K562 (cell line): ENCODE data around the gene UBAP1L. TPM values are rescaled to one million over a fixed set of nuclear protein-coding genes. Genes with fewer than 3 reads are reported as not detected.

ENCODE experiments used
- ATAC-seq: fragments of 200-7000 bp; cut with Tn5 transposase; 3 replicates; pipeline ENCODE4 v1.9.1; 2020; ENCODE audit warnings: moderate library complexity
- BruUV-seq: library from RNA; stranded (reverse); fragments of 400-500 nt; replicated peaks from 2 replicates; lab custom pipeline; 2021; lab: Mats Ljungman, UMichigan
- CTCF ChIA-PET: fragments of 300-600 bp; formaldehyde crosslinking; extraction: SDS; loops from one replicate; lab custom pipeline; 2021; ENCODE audit warnings: low intra/inter-chr PET ratio; lab: Yijun Ruan, JAX
- POLR2A ChIA-PET: fragments of 300-600, 350-650 bp; sonication (Branson Sonifier 250); formaldehyde crosslinking; extraction: SDS; loops from one replicate; lab custom pipeline; 2021; ENCODE audit warnings: antibody characterized with exemption, inconsistent platforms; lab: Yijun Ruan, JAX
- DNase-seq, 4 experiments: peaks; one replicate each; pipeline versions ENCODE4 v3.0.0 to v3.0.0-alpha.2; 2011 to 2018; ENCODE audit warnings: low spot score in 3 of 4, mixed read lengths in 3 of 4; ENCODE audit errors: extremely low read depth in 1 of 4
- FAIRE-seq: peaks from 2 replicates; lab custom pipeline; 2011; peaks lifted over from hg19 to GRCh38; lab: Jason Lieb, UNC
- H2AFZ ChIP-seq: 2 replicates; pipeline ENCODE4 v1.6.0; 2011; ENCODE audit warnings: low read depth, low read length, control low read depth, inconsistent platforms
- H3K27ac ChIP-seq: fragments of 200-600 bp; 3 replicates; pipeline ENCODE4 v1.8.0; 2011; ENCODE audit warnings: low read depth, mild to moderate bottlenecking, control low read depth, inconsistent platforms, low read length, moderate library complexity, mixed read lengths; ENCODE audit errors: extremely low read depth
- H3K27me3 ChIP-seq, 2 experiments: fragments of 300-600 bp in 1 of 2; 2 replicates in 1 of 2; 3 replicates in 1 of 2; pipeline versions ENCODE4 v1.6.0 to v1.8.0; 2011; ENCODE audit warnings: inconsistent platforms in 2 of 2, low read length in 2 of 2, mild to moderate bottlenecking in 1 of 2, mixed read lengths in 1 of 2, moderate library complexity in 1 of 2; ENCODE audit not compliant: control insufficient read depth in 2 of 2, insufficient read depth in 2 of 2
- H3K36me3 ChIP-seq: fragments of 300-600 bp; 3 replicates; pipeline ENCODE4 v1.8.0; 2011; ENCODE audit warnings: mild to moderate bottlenecking, low read length, inconsistent platforms; ENCODE audit not compliant: control insufficient read depth, insufficient read depth
- H3K4me1 ChIP-seq, 2 experiments: fragments of 200-600 bp in 1 of 2; replicated peaks in 1 of 2; 2 replicates in 1 of 2; 3 replicates in 1 of 2; pipeline versions ENCODE4 v1.5.1 to v1.8.0; 2011; ENCODE audit warnings: inconsistent platforms in 2 of 2, low read length in 2 of 2, mild to moderate bottlenecking in 1 of 2, mixed read lengths in 1 of 2, moderate library complexity in 1 of 2; ENCODE audit not compliant: control insufficient read depth in 2 of 2, insufficient read depth in 2 of 2
- H3K4me2 ChIP-seq: 2 replicates; pipeline ENCODE4 v1.6.1; 2011; ENCODE audit warnings: low read length, control low read depth, inconsistent platforms, mixed read lengths; ENCODE audit not compliant: insufficient read depth
- H3K4me3 ChIP-seq: fragments of 200-600 bp; sonication (generic), shearing (Covaris generic); 2 replicates; pipeline ENCODE4 v1.5.1; 2016; ENCODE audit warnings: control low read depth, inconsistent platforms
- H3K79me2 ChIP-seq: fragments of 200-600 bp; 3 replicates; pipeline ENCODE4 v1.8.0; 2011; ENCODE audit warnings: low read length, inconsistent platforms; ENCODE audit not compliant: control insufficient read depth, insufficient read depth
- H3K9ac ChIP-seq, 2 experiments: 2 replicates each; pipeline versions ENCODE4 v1.6.0 to v1.6.1; 2011; ENCODE audit warnings: low read depth in 2 of 2, low read length in 2 of 2, control low read depth in 1 of 2, inconsistent platforms in 1 of 2, mild to moderate bottlenecking in 1 of 2, mixed read lengths in 1 of 2; ENCODE audit not compliant: insufficient read depth in 1 of 2
- H3K9me1 ChIP-seq: one replicate; pipeline ENCODE4 v1.6.0; 2011; ENCODE audit warnings: inconsistent platforms, mild to moderate bottlenecking, low read length, moderate library complexity; ENCODE audit not compliant: control insufficient read depth, insufficient read depth
- H3K9me3 ChIP-seq: replicated peaks from 2 replicates; pipeline ENCODE4 v1.5.1; 2011; ENCODE audit warnings: low read depth, low read length, inconsistent platforms; ENCODE audit not compliant: control insufficient read depth, insufficient read depth
- H4K20me1 ChIP-seq: replicated peaks from 2 replicates; pipeline ENCODE4 v1.6.1; 2011; ENCODE audit warnings: low read length, inconsistent platforms, mixed read lengths; ENCODE audit not compliant: control insufficient read depth, insufficient read depth
- GABPB2 ChIP-seq: fragments of 250-450 bp; sonication (Bioruptor Pico); conservative IDR thresholded peaks from 2 replicates; pipeline ENCODE4 v1.5.1; 2021; ENCODE audit warnings: mild to moderate bottlenecking
- HDAC1 ChIP-seq, 2 experiments: fragments of 450-650 bp; IDR thresholded peaks; 2 replicates each; pipeline ENCODE4 v1.6.1; 2016 to 2017; ENCODE audit warnings: inconsistent platforms in 1 of 2, mild to moderate bottlenecking in 1 of 2, moderate library complexity in 1 of 2
- HDAC2 ChIP-seq: fragments of 450-650 bp; IDR thresholded peaks from 2 replicates; pipeline ENCODE4 v1.6.1; 2016; ENCODE audit warnings: mild to moderate bottlenecking
- MCM7 ChIP-seq, 2 experiments: fragments of 450-650 bp; IDR thresholded peaks; 2 replicates each; pipeline ENCODE4 v1.6.1; 2016 to 2018
- RCOR1 ChIP-seq, 2 experiments: IDR thresholded peaks; 2 replicates each; pipeline ENCODE4 v1.6.1; 2012; ENCODE audit warnings: low read depth in 2 of 2, low read length in 2 of 2, borderline replicate concordance in 1 of 2, improper control_type of control experiment in 1 of 2
- WGBS: fragments of 100-300 bp; shearing (Covaris generic); methylation state at CpG from one replicate; pipeline ENCODE4 v1.1.6; 2016; ENCODE audit warnings: low coverage, mixed read lengths; ENCODE audit not compliant: insufficient coverage; ENCODE audit errors: missing lambda C conversion rate; 5-methylcytosine and 5-hydroxymethylcytosine counted together
- in situ Hi-C: fragments of 300-500 bp; cut with MboI; formaldehyde crosslinking; loops from 4 replicates; pipeline ENCODE4 v1.15.0; 2018; ENCODE audit warnings: inconsistent platforms, mixed read lengths
- intact Hi-C: fragments of 100-400 bp; cut with micrococcal nuclease; formaldehyde crosslinking; loops from 2 replicates; pipeline ENCODE4 v1.14.2; 2022
- polyA plus RNA-seq, 8 experiments: library from polyadenylated mRNA; depleted of rRNA in 4 of 8; stranded (reverse) in 5 of 8; unstranded in 3 of 8; fragments of >200 nt; fragmentation: Nextera tagmentation in 2 of 8; fragmentation: Illumina TruSeq in 1 of 8; extraction: Ambion mirVana in 2 of 8; extraction: Trizol in 1 of 8; gene quantifications; 2 replicates each; pipeline versions ENCODE4 v1.2.1 to v1.2.3, GENCODE V29; 2011 to 2014; ENCODE audit warnings: inconsistent platforms in 1 of 8, missing spikeins in 1 of 8
- total RNA-seq, 7 experiments: library from RNA; depleted of rRNA in 6 of 7; stranded (reverse); fragments of >200 nt in 6 of 7; fragmentation: Illumina TruSeq in 2 of 7; extraction: Trizol in 2 of 7; gene quantifications; 2 replicates each; pipeline versions ENCODE4 v1.2.1 to v1.2.3, GENCODE V29; 2011 to 2021; ENCODE audit warnings: low replicate concordance in 1 of 7
- TF ChIP-seq, protein P1 (sequence below), 3 experiments: IDR thresholded peaks in 2 of 3; conservative IDR thresholded peaks in 1 of 3; 2 replicates each; pipeline ENCODE4 v1.5.1; 2011 to 2012; ENCODE audit warnings: low read length in 3 of 3, mild to moderate bottlenecking in 3 of 3, control low read depth in 2 of 3, improper control_type of control experiment in 1 of 3, inconsistent platforms in 1 of 3, low read depth in 1 of 3, mixed read lengths in 1 of 3, moderate library complexity in 1 of 3; ENCODE audit not compliant: insufficient read depth in 2 of 3

Gene UBAP1L
- total and polyA plus RNA-seq, 9 of the 15 experiments (the other 6 are each of a cell fraction or from before 2014, with no cell fraction given), result 0.16 to 0.71 (median 0.41) TPM; not detected in 2

DNA sequence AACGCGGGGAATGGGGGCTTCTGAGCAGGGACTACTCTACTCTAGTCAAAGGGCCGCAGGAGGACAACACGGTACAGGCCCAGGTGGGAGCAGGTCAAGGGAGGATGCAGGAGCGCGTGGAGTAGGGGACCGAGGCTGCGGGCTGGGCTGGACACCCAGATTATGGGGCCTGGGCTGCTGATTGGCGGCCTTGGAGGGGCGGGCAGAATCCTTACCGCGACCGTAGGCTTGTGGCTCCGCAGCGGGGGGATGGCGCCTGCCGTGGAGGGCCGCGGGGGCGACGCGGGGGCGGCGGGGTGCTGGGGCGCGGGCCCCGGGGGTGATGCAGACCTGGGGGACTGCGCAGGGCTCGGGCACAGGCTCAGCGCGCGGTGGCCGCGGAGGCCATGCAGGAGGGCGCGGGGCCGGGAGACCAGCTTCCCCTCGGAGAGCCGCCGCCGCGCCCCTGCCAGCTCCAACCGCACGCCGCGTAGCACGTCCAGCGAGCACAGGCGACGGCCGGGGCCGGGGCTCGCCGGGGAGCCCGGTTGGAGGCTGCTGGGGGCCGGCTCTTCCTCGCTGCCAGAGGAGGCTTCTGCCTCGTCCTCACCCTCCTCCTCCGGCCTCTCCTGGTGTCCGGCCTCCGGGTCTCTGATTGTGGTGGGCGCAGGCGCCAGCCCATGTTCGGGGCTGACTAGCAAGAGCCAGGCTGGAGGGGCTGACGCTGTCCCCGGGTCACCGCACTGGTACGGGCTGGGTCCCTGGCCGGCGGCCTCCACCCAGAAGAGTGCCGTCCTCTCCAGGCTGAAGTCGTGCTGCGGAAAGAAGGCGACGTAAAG, 12.9 kb downstream of the UBAP1L start:
- Histone ChIP-seq H3K27me3 (no peaks in the 10 kb centered on the region), H4K20me1 (no peaks in the 10 kb centered on the region), H3K9me3 (no peaks in the 10 kb centered on the region)
- ATAC-seq, result no peak
- no peak for TF ChIP-seq GABPB2
- 0 out of 2 replicates have a peak, but pooled peaks have one; percentile 3 for TF ChIP-seq HDAC2
- TF ChIP-seq, all 486 proteins: peak for 1
- Histone ChIP-seq H3K4me1 (no peaks in the 10 kb centered on the region), H3K36me3 (peaks cover 28% of the 10 kb centered on the region; the same call in 2 of the 3 replicates), H3K4me2 (no peak overlapping the region), H3K9me1 (peaks cover 3% of the 10 kb centered on the region), H3K27ac (no peak overlapping the region), H3K4me3 (no peak overlapping the region), H3K79me2 (no peaks in the 10 kb centered on the region), H3K9ac (no peak overlapping the region), H2AFZ (no peak overlapping the region)
- 85% methylated on average over 27 of the region's 75 CpGs for WGBS
- ChIA-PET CTCF (interaction anchor here (0.8 kb wide), 1 partner anchor 48 kb away, joined by 6 read pairs; no protein-coding TSS in a partner anchor), POLR2A (interaction anchor here (0.6 to 1.2 kb wide), 5 partner anchors 8 to 77 kb away, joined by 3 to 4 read pairs (median 3); no protein-coding TSS in a partner anchor)
- in situ Hi-C loops (no loop called here), intact Hi-C loops (loop anchor here (1.0 to 5.0 kb wide), 2 partner anchors 48 to 70 kb away; no protein-coding TSS in a partner anchor)
- no peak for DNase-seq
- no TSS peak for BruUV-seq
- FAIRE-seq, result no peak

- intact Hi-C loops (loop anchor here (1.0 to 5.0 kb wide), 2 partner anchors 47 to 69 kb away; no protein-coding TSS in a partner anchor), in situ Hi-C loops (no loop called here)
- FAIRE-seq, result peak; percentile 85
- peak; percentile 53 to 70 (median 65) for DNase-seq
- no peaks in the 10 kb centered on the region for H4K20me1 ChIP-seq
- no peak overlapping the region for H2AFZ ChIP-seq
- ChIA-PET POLR2A (interaction anchor here (0.6 to 1.2 kb wide), 5 partner anchors 9 to 78 kb away, joined by 3 to 4 read pairs (median 3); no protein-coding TSS in a partner anchor), CTCF (interaction anchor here (0.8 to 1.0 kb wide), 2 partner anchors 47 kb away, joined by 3 to 6 read pairs; no protein-coding TSS in a partner anchor)
- no peaks in the 10 kb centered on the region for H3K27me3 ChIP-seq
- H3K4me2 ChIP-seq, result no peak overlapping the region
- H3K27ac ChIP-seq, result no peak overlapping the region
- peaks cover 3% of the 10 kb centered on the region for H3K9me1 ChIP-seq
- H3K36me3 ChIP-seq, result peaks cover 28% of the 10 kb centered on the region; the same call in 2 of the 3 replicates
- 36% methylated on average over 9 of the region's 9 CpGs for WGBS
- no peak overlapping the region for H3K4me3 ChIP-seq
- peak; percentile 81 for ATAC-seq
- H3K4me1 ChIP-seq, result no peaks in the 10 kb centered on the region
- no peaks in the 10 kb centered on the region for H3K9me3 ChIP-seq
- no peak overlapping the region for H3K9ac ChIP-seq
- BruUV-seq, result no TSS peak
- no peaks in the 10 kb centered on the region for H3K79me2 ChIP-seq
- TF ChIP-seq MCM7 (IDR thresholded peaks at IDR 0.05) (no peak), HDAC2 (0 out of 2 replicates have a peak, but pooled peaks have one; percentile 33), HDAC1 (IDR thresholded peaks at IDR 0.05) (0 out of 4 replicates have a peak, but pooled peaks of 1 of the 2 experiments have one; percentile 25), RCOR1 (IDR thresholded peaks at IDR 0.05; ENCODE audit: borderline replicate concordance in 1 of 2, low read depth in 2 of 2, low read length in 2 of 2) (peak; percentile 75 to 91)
- TF ChIP-seq, protein P1, sequence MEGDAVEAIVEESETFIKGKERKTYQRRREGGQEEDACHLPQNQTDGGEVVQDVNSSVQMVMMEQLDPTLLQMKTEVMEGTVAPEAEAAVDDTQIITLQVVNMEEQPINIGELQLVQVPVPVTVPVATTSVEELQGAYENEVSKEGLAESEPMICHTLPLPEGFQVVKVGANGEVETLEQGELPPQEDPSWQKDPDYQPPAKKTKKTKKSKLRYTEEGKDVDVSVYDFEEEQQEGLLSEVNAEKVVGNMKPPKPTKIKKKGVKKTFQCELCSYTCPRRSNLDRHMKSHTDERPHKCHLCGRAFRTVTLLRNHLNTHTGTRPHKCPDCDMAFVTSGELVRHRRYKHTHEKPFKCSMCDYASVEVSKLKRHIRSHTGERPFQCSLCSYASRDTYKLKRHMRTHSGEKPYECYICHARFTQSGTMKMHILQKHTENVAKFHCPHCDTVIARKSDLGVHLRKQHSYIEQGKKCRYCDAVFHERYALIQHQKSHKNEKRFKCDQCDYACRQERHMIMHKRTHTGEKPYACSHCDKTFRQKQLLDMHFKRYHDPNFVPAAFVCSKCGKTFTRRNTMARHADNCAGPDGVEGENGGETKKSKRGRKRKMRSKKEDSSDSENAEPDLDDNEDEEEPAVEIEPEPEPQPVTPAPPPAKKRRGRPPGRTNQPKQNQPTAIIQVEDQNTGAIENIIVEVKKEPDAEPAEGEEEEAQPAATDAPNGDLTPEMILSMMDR (IDR thresholded peaks at IDR 0.05 in 2 of 3, conservative IDR thresholded peaks at IDR 0.05 in 1 of 3; ENCODE audit: insufficient read depth in 2 of 3, low read depth in 1 of 3, low read length in 3 of 3), result peak; percentile 76 to 85 (median 83)
These were observed 13.5 kb downstream of the UBAP1L start for GRCh38 chr15:65101411-65101890.
